Endothelial cell of umbilical vein (primary cell): ENCODE data around the gene TSN. TPM values are rescaled to one million over a fixed set of nuclear protein-coding genes. Genes with fewer than 3 reads are reported as not detected.

Source experiments
- BruUV-seq: library from RNA; stranded (reverse); fragments of 400-500 nt; replicated peaks from 2 replicates; lab custom pipeline; 2021; lab: Mats Ljungman, UMichigan
- CTCF ChIA-PET: fragments of 300-600, 350-600 bp; sonication (Branson Sonifier 250); formaldehyde crosslinking; loops from one replicate; lab custom pipeline; 2021; ENCODE audit warnings: antibody characterized with exemption, inconsistent platforms; lab: Charles Lee
- POLR2A ChIA-PET: fragments of 300-600, 350-600 bp; sonication (Branson Sonifier 250); formaldehyde crosslinking; loops from one replicate; lab custom pipeline; 2021; ENCODE audit warnings: antibody characterized with exemption, inconsistent platforms; lab: Charles Lee
- DNase-seq: peaks from one replicate; pipeline ENCODE4 v3.0.0-alpha.2; 2011; ENCODE audit warnings: low read depth, low spot score
- FAIRE-seq: peaks from 2 replicates; lab custom pipeline; 2011; peaks lifted over from hg19 to GRCh38; lab: Jason Lieb, UNC
- H2AFZ ChIP-seq: 2 replicates; pipeline ENCODE4 v1.6.0; 2012; ENCODE audit warnings: low read depth, low read length, control low read depth, inconsistent platforms
- H3K27ac ChIP-seq: 2 replicates; pipeline ENCODE4 v1.5.1; 2011; ENCODE audit warnings: low read depth, mild to moderate bottlenecking, control low read depth, low read length, moderate library complexity; ENCODE audit not compliant: insufficient read depth
- H3K27me3 ChIP-seq, 2 experiments: 2 replicates each; pipeline versions ENCODE4 v1.6.0 to v1.6.1; 2011; ENCODE audit warnings: low read length in 2 of 2, mixed read lengths in 1 of 2; ENCODE audit not compliant: control insufficient read depth in 2 of 2, insufficient read depth in 2 of 2
- H3K36me3 ChIP-seq, 2 experiments: 2 replicates in 1 of 2; 3 replicates in 1 of 2; pipeline ENCODE4 v1.5.1; 2011; ENCODE audit warnings: low read length in 2 of 2, mild to moderate bottlenecking in 1 of 2, moderate library complexity in 1 of 2; ENCODE audit not compliant: control insufficient read depth in 2 of 2, insufficient read depth in 2 of 2; ENCODE audit errors: extremely low read depth in 1 of 2
- H3K4me1 ChIP-seq: 3 replicates; pipeline ENCODE4 v1.5.1; 2011; ENCODE audit warnings: mild to moderate bottlenecking, low read length; ENCODE audit not compliant: control insufficient read depth, insufficient read depth; ENCODE audit errors: extremely low read depth
- H3K4me2 ChIP-seq: 2 replicates; pipeline ENCODE4 v1.6.1; 2011; ENCODE audit warnings: low read length, control low read depth, mixed read lengths; ENCODE audit not compliant: insufficient read depth
- H3K4me3 ChIP-seq, 3 experiments: fragments of 200-600 bp in 1 of 3; sonication (generic), shearing (Covaris generic) in 1 of 3; replicated peaks in 1 of 3; 2 replicates each; pipeline ENCODE4 v1.5.1; 2011 to 2016; ENCODE audit warnings: control low read depth in 3 of 3, low read length in 3 of 3, mild to moderate bottlenecking in 2 of 3, inconsistent platforms in 1 of 3, low read depth in 1 of 3, moderate library complexity in 1 of 3; ENCODE audit not compliant: insufficient read depth in 1 of 3
- H3K79me2 ChIP-seq: 2 replicates; pipeline ENCODE4 v1.6.0; 2012; ENCODE audit warnings: low read length, inconsistent platforms; ENCODE audit not compliant: control insufficient read depth, insufficient read depth
- H3K9ac ChIP-seq: replicated peaks from 2 replicates; pipeline ENCODE3; 2011; ENCODE audit warnings: low read length, control low read depth; ENCODE audit not compliant: insufficient read depth; ENCODE audit errors: extremely low read depth
- H3K9me1 ChIP-seq: replicated peaks from 3 replicates; pipeline ENCODE4 v1.6.0; 2011; ENCODE audit warnings: mild to moderate bottlenecking, low read length; ENCODE audit not compliant: control insufficient read depth, insufficient read depth; ENCODE audit errors: extremely low read depth
- H3K9me3 ChIP-seq: replicated peaks from 2 replicates; pipeline ENCODE4 v1.5.1; 2012; ENCODE audit warnings: low read length, inconsistent platforms; ENCODE audit not compliant: control insufficient read depth, insufficient read depth
- H4K20me1 ChIP-seq: replicated peaks from 2 replicates; pipeline ENCODE3; 2011; ENCODE audit warnings: mild to moderate bottlenecking, low read length; ENCODE audit not compliant: control insufficient read depth, insufficient read depth; ENCODE audit errors: extremely low read depth
- CTCF ChIP-seq, 2 donors: IDR thresholded peaks; 1 replicate in 1 of 2; 2 replicates in 1 of 2; pipeline ENCODE4 v1.5.1; 2011; ENCODE audit warnings: low read length in 2 of 2, mild to moderate bottlenecking in 2 of 2, moderate library complexity in 2 of 2, control low read depth in 1 of 2, inconsistent platforms in 1 of 2, low read depth in 1 of 2; ENCODE audit not compliant: insufficient read depth in 1 of 2; ENCODE audit errors: extremely low read depth in 1 of 2
- EZH2 ChIP-seq: IDR thresholded peaks from 2 replicates; pipeline ENCODE4 v1.6.1; 2012; ENCODE audit warnings: borderline replicate concordance, low read depth, mild to moderate bottlenecking, moderate library complexity, low read length, inconsistent platforms; ENCODE audit not compliant: severe bottlenecking
- FOS ChIP-seq: IDR thresholded peaks from 2 replicates; pipeline ENCODE4 v1.6.1; 2011; ENCODE audit warnings: mild to moderate bottlenecking, low read length, moderate library complexity, borderline replicate concordance; ENCODE audit not compliant: insufficient read depth
- GATA2 ChIP-seq: IDR thresholded peaks from 2 replicates; pipeline ENCODE4 v1.7.0; 2011; ENCODE audit warnings: low read depth, mild to moderate bottlenecking, moderate library complexity, mixed read lengths, low read length; ENCODE audit not compliant: insufficient read length, insufficient read depth
- JUN ChIP-seq: IDR thresholded peaks from 2 replicates; pipeline ENCODE4 v1.6.1; 2011; ENCODE audit warnings: borderline replicate concordance, low read depth; ENCODE audit not compliant: insufficient read length, insufficient read depth
- MYC ChIP-seq: IDR thresholded peaks from one replicate; pipeline ENCODE4 v1.6.1; 2011; ENCODE audit warnings: mild to moderate bottlenecking, low read depth, low read length
- POLR2A ChIP-seq: IDR thresholded peaks from 2 replicates; pipeline ENCODE4 v1.6.1; 2012; ENCODE audit warnings: low read depth, mild to moderate bottlenecking, control low read depth, low read length
- POLR2AphosphoS5 ChIP-seq: IDR thresholded peaks from 2 replicates; pipeline ENCODE4 v1.6.1; 2012; ENCODE audit warnings: low read depth, mild to moderate bottlenecking, control low read depth, low read length, moderate library complexity; ENCODE audit not compliant: insufficient read depth
- dilution Hi-C: fragments of 300-500 bp; cut with MboI; formaldehyde crosslinking; loops from one replicate; pipeline ENCODE4 v1.15.0; 2019; ENCODE audit warnings: low sequenced_read_pairs; ENCODE audit not compliant: extremely low pct_ligation_motif_present
- intact Hi-C: fragments of 100-400 bp; cut with micrococcal nuclease; formaldehyde crosslinking; loops from one replicate; pipeline ENCODE4 v1.10.0; 2022
- polyA plus RNA-seq, 4 experiments: library from polyadenylated mRNA; depleted of rRNA in 3 of 4; stranded (reverse) in 3 of 4; unstranded in 1 of 4; fragments of >200 nt; gene quantifications; 2 replicates each; pipeline versions ENCODE4 v1.2.1 to v1.2.3, GENCODE V29; 2011 to 2012; ENCODE audit warnings: missing spikeins in 1 of 4
- total RNA-seq: library from RNA; stranded (reverse); gene quantifications from 2 replicates; pipeline ENCODE4 v1.2.3, GENCODE V29; 2021
- TF ChIP-seq, protein P1 (sequence below): IDR thresholded peaks from 2 replicates; pipeline ENCODE4 v1.6.1; 2011; ENCODE audit not compliant: insufficient read depth, insufficient read length

Gene TSN
- total and polyA plus RNA-seq, 2 donors (not counting 3 experiments of a cell fraction or from before 2014, with no cell fraction given), result 33.2 to 76.1 TPM

DNA sequence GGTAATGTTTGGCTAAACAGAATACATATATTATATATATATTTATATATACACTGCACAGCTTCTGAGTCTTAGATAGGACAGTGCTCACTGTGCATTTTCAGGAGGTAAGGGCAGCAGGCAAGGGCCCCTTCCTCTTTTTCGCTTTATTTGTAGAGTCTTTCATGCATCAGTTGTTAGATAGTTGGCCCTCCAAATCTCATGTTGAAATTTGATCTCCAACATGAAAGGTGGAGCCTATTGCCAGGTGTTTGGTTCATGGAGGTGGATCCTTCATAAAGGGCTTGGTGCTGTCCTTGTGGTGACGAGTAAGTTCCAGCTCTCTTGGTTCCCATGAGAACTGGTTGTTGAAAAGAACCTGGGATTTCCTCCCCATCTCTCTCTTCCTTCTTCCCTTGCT is 48.1 kb downstream of the TSN start:
- CTCF ChIA-PET, result no interaction called here
- no TSS peak for BruUV-seq
- no peak for FAIRE-seq
- intact Hi-C loops (no loop called here), dilution Hi-C loops (no loop called here)
- Histone ChIP-seq H3K79me2 (no peaks in the 10 kb centered on the region), H3K27ac (no peak overlapping the region), H3K4me1 (peaks cover 9% of the 10 kb centered on the region), H3K4me2 (no peak overlapping the region), H3K9me1 (no peaks in the 10 kb centered on the region), H2AFZ (no peak overlapping the region), H3K4me3 (no peak overlapping the region), H4K20me1 (no peaks in the 10 kb centered on the region), H3K36me3 (no peaks in the 10 kb centered on the region), H3K27me3 (peaks cover 3 to 8% of the 10 kb centered on the region in 2 experiments), H3K9me3 (no peaks in the 10 kb centered on the region), H3K9ac (no peak overlapping the region)
- no peak for TF ChIP-seq GATA2
- no peak for TF ChIP-seq POLR2AphosphoS5
- TF ChIP-seq POLR2A, result no peak
- no peak for TF ChIP-seq JUN
- TF ChIP-seq EZH2, result no peak
- TF ChIP-seq FOS, result no peak
- TF ChIP-seq, protein P1, sequence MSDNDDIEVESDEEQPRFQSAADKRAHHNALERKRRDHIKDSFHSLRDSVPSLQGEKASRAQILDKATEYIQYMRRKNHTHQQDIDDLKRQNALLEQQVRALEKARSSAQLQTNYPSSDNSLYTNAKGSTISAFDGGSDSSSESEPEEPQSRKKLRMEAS, result no peak
- no peak for TF ChIP-seq MYC
- no peak for TF ChIP-seq CTCF (IDR thresholded peaks at IDR 0.05; ENCODE audit: extremely low read depth in 1 of 2, insufficient read depth in 1 of 2, low read depth in 1 of 2, low read length in 2 of 2)
- no peak for DNase-seq
- POLR2A ChIA-PET, result no interaction called here
